Fibroblast of pulmonary artery (primary cell): ENCODE data around the gene FMR1NB.

Source experiments
- DNase-seq: peaks from one replicate; pipeline ENCODE4 v3.0.0-alpha.2; 2010; ENCODE audit warnings: low read depth
- H3K4me3 ChIP-seq: replicated peaks from 2 replicates; pipeline ENCODE4 v1.5.1; 2011; ENCODE audit warnings: low read depth, mild to moderate bottlenecking, control low read depth, low read length, moderate library complexity
- CTCF ChIP-seq: IDR thresholded peaks from 2 replicates; pipeline ENCODE4 v1.5.1; 2011; ENCODE audit warnings: mild to moderate bottlenecking, control low read depth, low read length, inconsistent platforms; ENCODE audit errors: missing control alignments

FMR1NB gene

GRCh38 chrX:147981038-147981752 lies at the start of gene FMR1NB:
Gene FMR1NB, plus strand, starts transcription at chrX:147981337. Its CDS starts 66 bp downstream, at chrX:147981403.
- no peak for TF ChIP-seq CTCF
- DNase-seq: no peak
- H3K4me3 ChIP-seq: no peak within 1 kb of the TSS

GRCh38 chrX:147933815-147934214 lies 47.3 kb upstream of the FMR1NB start:
- no peak overlapping the region for H3K4me3 ChIP-seq
- peak; percentile 3 for DNase-seq
- TF ChIP-seq CTCF: no peak

GRCh38 chrX:147935156-147935758 lies 45.9 kb upstream of the FMR1NB start:
- no peak for TF ChIP-seq CTCF
- no peak overlapping the region for H3K4me3 ChIP-seq
- no peak for DNase-seq

GRCh38 chrX:147945286-147945685 lies 35.9 kb upstream of the FMR1NB start:
- no peak for TF ChIP-seq CTCF
- H3K4me3 ChIP-seq: no peak overlapping the region
- no peak for DNase-seq

GRCh38 chrX:147948531-147948930 lies 32.6 kb upstream of the FMR1NB start:
- no peak overlapping the region for H3K4me3 ChIP-seq
- DNase-seq: no peak
- no peak for TF ChIP-seq CTCF

GRCh38 chrX:147950352-147950751 lies 30.8 kb upstream of the FMR1NB start:
- TF ChIP-seq CTCF: no peak
- no peak overlapping the region for H3K4me3 ChIP-seq
- DNase-seq: no peak

- H3K4me3 ChIP-seq: no peak overlapping the region
- DNase-seq: no peak
- no peak for TF ChIP-seq CTCF
These were observed 27.2 kb upstream of the FMR1NB start for GRCh38 chrX:147953976-147954375.
